Keratinocyte (primary cell): ENCODE measurements around the gene PTPN6.

Experiments used
- EZH2 ChIP-seq: IDR thresholded peaks from one replicate; pipeline ENCODE4 v1.6.1; 2012; ENCODE audit warnings: inconsistent platforms, mild to moderate bottlenecking, low read length, moderate library complexity
- TF ChIP-seq, protein P1 (sequence below), 3 experiments: IDR thresholded peaks in 1 of 3; conservative IDR thresholded peaks in 1 of 3; optimal IDR thresholded peaks in 1 of 3; 2 replicates in 2 of 3; 3 replicates in 1 of 3; pipeline versions ENCODE3 to v1.5.1; 2011; ENCODE audit warnings: low read length in 3 of 3, mild to moderate bottlenecking in 3 of 3, moderate library complexity in 2 of 3, control low read depth in 1 of 3, inconsistent platforms in 1 of 3; ENCODE audit not compliant: insufficient read depth in 2 of 3; ENCODE audit errors: extremely low read depth in 1 of 3

DNA sequence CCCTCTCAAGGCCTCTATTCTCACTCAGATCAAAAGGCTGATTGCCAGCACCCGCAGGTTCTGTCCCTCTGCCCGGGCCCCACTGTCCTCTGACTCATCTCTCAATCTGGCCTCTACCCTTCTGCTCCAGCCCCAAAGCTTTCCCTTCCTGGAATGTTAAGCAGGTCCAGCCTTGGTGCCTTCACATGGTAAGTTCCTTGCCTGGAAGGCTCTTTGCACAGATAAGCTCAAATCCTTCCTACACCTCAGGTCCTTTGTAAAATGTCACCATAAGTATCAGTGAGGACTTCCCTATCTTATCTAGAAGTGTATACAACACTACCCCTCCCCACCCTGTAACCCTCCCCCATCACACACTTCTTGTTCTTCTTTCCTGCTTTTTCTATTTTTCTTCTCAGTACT, 44.9 kb downstream of the PTPN6 start:
- TF ChIP-seq, protein P1, sequence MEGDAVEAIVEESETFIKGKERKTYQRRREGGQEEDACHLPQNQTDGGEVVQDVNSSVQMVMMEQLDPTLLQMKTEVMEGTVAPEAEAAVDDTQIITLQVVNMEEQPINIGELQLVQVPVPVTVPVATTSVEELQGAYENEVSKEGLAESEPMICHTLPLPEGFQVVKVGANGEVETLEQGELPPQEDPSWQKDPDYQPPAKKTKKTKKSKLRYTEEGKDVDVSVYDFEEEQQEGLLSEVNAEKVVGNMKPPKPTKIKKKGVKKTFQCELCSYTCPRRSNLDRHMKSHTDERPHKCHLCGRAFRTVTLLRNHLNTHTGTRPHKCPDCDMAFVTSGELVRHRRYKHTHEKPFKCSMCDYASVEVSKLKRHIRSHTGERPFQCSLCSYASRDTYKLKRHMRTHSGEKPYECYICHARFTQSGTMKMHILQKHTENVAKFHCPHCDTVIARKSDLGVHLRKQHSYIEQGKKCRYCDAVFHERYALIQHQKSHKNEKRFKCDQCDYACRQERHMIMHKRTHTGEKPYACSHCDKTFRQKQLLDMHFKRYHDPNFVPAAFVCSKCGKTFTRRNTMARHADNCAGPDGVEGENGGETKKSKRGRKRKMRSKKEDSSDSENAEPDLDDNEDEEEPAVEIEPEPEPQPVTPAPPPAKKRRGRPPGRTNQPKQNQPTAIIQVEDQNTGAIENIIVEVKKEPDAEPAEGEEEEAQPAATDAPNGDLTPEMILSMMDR (optimal IDR thresholded peaks at IDR 0.05 in 1 of 3, IDR thresholded peaks at IDR 0.05 in 1 of 3, conservative IDR thresholded peaks at IDR 0.05 in 1 of 3; ENCODE audit: extremely low read depth in 1 of 3, insufficient read depth in 2 of 3, low read length in 3 of 3) = no peak
- no peak for TF ChIP-seq EZH2
